Stimulated activated CD4-positive, alpha-beta T cell treated with anti-CD3 and anti-CD28 coated beads, Interleukin-2, amount 100 ng/mL, for 24 hours (primary cell): Measurements from ENCODE around the gene ETS1.

Experiments used
- DNase-seq, 2 donors: peaks; one replicate each; pipeline ENCODE4 v3.0.0-alpha.2; 2020

ETS1 gene

DNA sequence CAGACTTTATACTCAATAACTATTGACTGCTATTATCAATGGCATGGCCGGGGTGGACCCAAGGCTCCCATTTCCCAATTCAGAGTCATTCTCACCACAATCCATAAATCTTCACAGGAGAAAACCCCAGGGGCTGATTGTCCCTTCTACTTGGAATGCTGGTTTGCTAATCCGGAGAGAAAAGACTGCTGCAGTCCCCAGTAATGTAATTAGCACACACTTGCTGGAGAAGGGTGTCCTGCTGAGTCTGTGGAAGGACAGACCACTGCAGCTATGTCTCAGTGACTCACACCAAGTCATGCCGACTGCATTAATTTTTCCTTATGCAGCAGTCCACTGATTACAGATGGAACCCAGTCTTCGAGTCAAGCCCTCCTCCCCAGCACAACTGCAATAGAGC, 5.9 kb upstream of the ETS1 start:
- DNase-seq, result no peak

GRCh38 chr11:128592454-128592853, 5.1 kb upstream of the ETS1 start:
- no peak for DNase-seq

GRCh38 chr11:128590587-128590986, 3.2 kb upstream of the ETS1 start:
- DNase-seq, result no peak

- DNase-seq, result no peak
Observed at GRCh38 chr11:128589998-128590397, 2.6 kb upstream of the ETS1 start.

DNA sequence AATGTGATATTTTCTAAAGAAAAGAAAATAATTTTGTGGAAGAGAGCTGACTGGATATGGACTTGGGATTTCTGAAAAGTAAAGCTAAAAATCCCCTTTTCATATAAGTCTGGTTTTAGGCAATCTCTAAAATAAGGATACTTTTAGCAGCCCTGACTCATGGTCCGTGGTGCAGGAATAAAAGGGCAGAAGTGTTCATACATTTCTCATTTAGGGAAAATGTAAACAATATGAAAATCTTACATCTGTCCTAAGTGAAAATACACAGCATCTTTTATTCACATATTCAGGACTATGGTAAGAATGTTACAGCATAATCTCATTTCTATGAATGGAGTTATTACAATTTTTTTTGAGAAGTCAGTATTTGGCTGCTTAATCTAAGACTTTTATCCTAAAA, 735 bp upstream of the ETS1 start:
- DNase-seq, result no peak

DNA sequence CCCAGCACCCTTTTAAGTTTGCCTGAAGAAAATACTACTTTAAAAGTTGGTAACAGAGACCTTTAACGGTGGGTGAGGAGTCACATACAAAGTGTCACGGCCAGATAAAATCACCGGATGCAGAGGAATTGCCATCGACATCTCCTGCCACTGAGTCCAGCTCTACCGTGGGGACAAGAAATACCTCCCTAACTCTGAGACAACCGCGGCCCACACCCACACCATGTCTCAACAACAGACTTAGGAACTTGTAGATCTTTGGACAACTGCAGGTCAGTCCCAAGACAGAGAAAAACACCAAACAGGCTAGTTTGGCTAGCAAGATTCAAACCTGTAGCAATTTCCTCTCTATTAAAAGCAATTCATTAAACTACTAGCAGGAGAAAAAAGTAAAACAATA, 669 bp downstream of the ETS1 start:
- DNase-seq, result no peak

GRCh38 chr11:128585498-128586238, 1.7 kb downstream of the ETS1 start:
- DNase-seq, result no peak

DNA sequence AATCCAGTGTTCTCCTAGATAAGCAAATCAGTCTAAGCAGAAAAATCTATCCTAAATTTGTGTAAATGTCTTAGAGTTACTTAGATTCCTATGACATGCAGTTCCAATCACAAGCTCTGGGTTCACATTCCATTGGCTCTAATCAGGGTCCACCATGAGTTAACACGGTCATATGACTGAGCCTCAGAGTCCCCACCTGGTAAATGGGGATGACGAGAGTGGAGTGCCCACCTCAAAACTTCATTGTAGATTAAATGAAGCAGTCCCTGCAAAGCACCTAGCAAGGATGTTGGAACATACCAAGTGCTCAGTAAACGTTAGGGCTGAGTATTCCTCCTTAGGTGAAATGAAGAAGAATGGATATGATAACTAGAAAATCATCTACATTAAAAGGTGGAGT, 3.1 kb downstream of the ETS1 start:
- no peak for DNase-seq

GRCh38 chr11:128582496-128583366, 4.6 kb downstream of the ETS1 start:
- DNase-seq, result no peak

GRCh38 chr11:128581561-128582272, 5.6 kb downstream of the ETS1 start:
- DNase-seq, result no peak

GRCh38 chr11:128580612-128581011, 6.7 kb downstream of the ETS1 start:
- DNase-seq, result no peak

DNA sequence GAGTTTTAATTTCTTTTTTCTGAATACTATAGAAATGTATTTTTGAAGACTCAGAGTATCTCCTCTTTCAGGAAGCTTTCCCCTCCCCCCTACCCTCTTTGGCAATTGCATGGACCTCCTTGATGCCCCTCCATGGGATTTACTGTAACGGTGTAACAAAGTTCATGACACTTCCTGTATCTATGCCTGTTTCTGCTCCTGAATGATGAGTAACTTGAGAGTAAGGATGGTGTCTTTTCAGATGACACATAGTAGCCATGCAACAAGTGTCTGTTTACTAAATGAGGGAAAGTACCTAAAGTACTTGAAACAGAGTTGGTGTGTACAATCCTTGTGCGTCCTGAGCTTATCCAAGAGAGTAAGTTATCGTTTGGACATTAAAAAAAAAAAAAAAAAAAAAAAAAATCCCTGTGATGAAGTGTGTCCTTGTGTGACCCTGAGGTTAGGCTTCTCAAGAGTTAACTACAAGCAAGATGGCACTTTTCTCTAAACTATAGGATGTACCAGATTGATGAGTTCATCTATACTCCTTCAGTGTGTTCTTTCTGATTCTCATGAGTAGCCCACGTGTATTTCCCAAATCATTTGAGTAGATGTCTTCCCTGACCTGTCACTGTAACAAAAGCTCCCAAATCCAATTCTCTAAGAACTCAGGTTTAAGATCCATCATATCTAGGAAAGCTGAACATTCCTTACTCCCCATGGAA, 7.4 kb downstream of the ETS1 start:
- DNase-seq, result no peak

DNA sequence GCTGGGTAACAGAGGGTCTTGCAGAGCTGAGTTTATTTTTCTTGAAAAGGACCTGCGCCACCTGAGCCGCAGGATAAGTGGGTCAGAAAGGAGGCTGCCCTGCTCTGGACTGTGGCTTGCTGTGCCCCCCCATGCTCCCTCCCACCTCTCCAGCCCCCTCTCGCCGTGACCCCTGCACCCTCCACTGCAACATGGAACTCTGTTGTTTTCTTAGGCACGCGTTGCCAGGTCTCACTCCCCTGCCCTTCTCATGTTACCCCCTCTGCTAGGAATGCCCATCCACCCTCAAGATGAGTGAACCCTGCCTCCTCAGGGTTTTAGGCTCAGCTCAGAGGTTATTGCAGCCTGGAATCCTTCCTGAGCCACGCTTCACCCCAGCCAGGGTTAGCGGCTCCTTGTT, 10.8 kb downstream of the ETS1 start:
- no peak for DNase-seq

- no peak for DNase-seq
Observed at GRCh38 chr11:128575961-128576350, 11.4 kb downstream of the ETS1 start.

- DNase-seq, result no peak
Observed at GRCh38 chr11:128575174-128575960, 12.0 kb downstream of the ETS1 start.

DNA sequence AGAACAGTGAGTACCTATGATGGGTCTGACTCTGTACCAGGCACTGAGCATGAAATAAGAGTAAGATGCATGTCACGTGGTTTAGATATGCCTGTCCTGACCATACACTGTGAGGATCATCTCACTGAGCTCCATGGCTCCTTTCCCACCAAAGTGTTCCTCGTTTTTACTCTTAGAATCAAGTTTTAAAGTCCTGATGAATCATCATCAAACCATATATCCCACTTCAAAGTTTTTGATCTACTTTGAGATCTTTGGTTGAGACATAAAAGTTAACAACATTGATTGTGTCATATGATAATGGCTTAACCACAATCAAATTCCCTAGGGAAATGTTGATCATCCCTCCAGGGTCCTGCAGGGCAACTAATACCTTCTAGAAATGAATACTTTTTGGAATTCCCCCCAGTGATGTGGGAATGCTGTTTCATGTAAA, 12.8 kb downstream of the ETS1 start:
- DNase-seq, result no peak

DNA sequence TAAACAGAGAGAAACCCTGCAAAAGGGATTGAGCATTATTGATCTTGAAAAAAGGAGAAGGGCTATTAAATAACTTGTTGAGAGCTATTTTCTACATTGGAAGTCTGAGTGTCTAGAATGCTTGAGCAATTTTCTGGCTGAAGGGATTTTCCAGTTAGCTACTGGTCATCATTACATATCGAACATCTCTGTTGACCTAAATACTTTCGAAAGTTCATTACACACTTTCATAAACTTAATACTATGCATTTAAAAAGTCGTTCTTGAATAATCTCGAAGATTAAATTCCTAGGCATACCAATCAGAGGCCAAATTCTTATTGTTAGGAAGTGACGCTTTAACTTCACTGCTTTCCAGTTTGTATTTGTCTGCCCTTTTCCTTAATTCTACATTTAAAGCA, 13.7 kb downstream of the ETS1 start:
- no peak for DNase-seq

- DNase-seq, result no peak
Observed at GRCh38 chr11:128572965-128573364, 14.4 kb downstream of the ETS1 start.

- no peak for DNase-seq
Observed at GRCh38 chr11:128570632-128571031, 16.7 kb downstream of the ETS1 start.

DNA sequence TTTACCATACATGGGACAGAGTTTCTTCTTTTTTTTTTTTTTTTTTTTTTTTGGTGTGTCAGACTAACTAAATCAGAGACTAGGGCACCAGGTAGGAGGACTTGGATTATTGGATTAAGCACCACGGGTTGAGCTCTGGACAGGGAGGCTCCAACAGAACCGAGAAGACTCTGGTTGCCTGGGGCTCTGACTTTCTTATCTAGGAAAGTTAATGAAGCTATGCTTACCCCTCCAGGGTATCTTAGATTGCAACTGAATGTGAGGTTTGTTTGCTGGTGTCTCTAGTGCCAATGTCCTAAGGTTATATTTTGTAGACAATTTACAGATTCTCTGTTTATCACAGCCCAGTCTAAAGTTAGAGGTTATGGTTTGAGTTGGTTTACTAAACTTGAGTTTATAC, 18.1 kb downstream of the ETS1 start:
- DNase-seq, result no peak

GRCh38 chr11:128568166-128568778, 19.1 kb downstream of the ETS1 start:
- DNase-seq, result peak in 1 of 2 donors; percentile 20

DNA sequence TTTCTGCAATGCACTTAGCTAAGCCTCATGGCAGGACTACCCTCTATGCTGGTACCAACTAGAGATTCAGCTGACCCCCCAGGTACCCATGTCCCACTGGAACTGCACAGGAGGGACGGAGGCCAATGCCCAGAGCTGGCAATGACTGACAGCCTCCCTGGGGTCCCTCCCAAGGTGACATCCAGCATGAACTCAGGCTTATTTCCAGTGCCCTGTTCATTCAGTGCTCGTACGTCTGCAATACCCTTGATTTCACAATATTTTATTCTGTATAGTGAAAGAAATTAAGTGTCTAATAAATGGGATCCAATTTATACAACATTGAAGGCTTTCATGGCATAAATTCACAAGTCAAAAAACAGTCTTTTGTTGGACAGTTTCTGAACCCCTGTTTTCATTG, 20.2 kb downstream of the ETS1 start:
- no peak for DNase-seq
